HEK293 (cell line): Measurements from ENCODE around the gene MRTFA.

Experiments
- CTCF ChIA-PET: fragments of 350-600 bp; formaldehyde crosslinking; extraction: SDS; loops from one replicate; lab custom pipeline; 2021; ENCODE audit warnings: antibody characterized with exemption; lab: Yijun Ruan, JAX
- POLR2A ChIA-PET: fragments of 300-600 bp; formaldehyde crosslinking; extraction: SDS; loops from one replicate; lab custom pipeline; 2020; ENCODE audit warnings: antibody characterized with exemption, inconsistent platforms; lab: Yijun Ruan, JAX
- H3K27ac ChIP-seq: fragments of 200-500 bp; sonication (Bioruptor generic); 2 replicates; pipeline ENCODE4 v1.5.1; 2014; ENCODE audit warnings: low read depth, low read length, control low read depth, inconsistent platforms; ENCODE audit errors: extremely low read depth
- H3K36me3 ChIP-seq, 2 experiments: fragments of 200-500 bp in 1 of 2; sonication (Bioruptor generic) in 1 of 2; 1 replicate in 1 of 2; 2 replicates in 1 of 2; pipeline ENCODE4 v1.5.1; 2014 to 2017; ENCODE audit warnings: inconsistent platforms in 2 of 2, low read length in 2 of 2; ENCODE audit not compliant: control insufficient read depth in 2 of 2, insufficient read depth in 1 of 2
- H3K4me1 ChIP-seq: fragments of 200-500 bp; sonication (Bioruptor generic); 2 replicates; pipeline ENCODE4 v1.5.1; 2014; ENCODE audit warnings: mild to moderate bottlenecking, low read length, inconsistent platforms; ENCODE audit not compliant: control insufficient read depth, insufficient read depth
- H3K4me3 ChIP-seq: 2 replicates; pipeline ENCODE4 v1.5.1; 2011; ENCODE audit warnings: low read depth, mild to moderate bottlenecking, control low read depth, low read length, moderate library complexity
- H3K9me3 ChIP-seq: fragments of 200-500 bp; sonication (Bioruptor generic); 2 replicates; pipeline ENCODE4 v1.5.1; 2014; ENCODE audit warnings: low read depth, low read length, inconsistent platforms; ENCODE audit not compliant: control insufficient read depth, insufficient read depth
- KLF10 ChIP-seq: fragments of 450-650 bp; IDR thresholded peaks from 2 replicates; pipeline ENCODE4 v1.5.1; 2018; ENCODE audit warnings: missing biosample characterization, mild to moderate bottlenecking, missing genetic modification characterization
- ZNF114 ChIP-seq: fragments of 450-650 bp; formaldehyde crosslinking; IDR thresholded peaks from 2 replicates; pipeline ENCODE4 v1.5.0; 2017; ENCODE audit warnings: missing biosample characterization, missing genetic modification characterization
- ZNF157 ChIP-seq: fragments of 450-650 bp; formaldehyde crosslinking; IDR thresholded peaks from 2 replicates; pipeline ENCODE4 v1.5.1; 2016; ENCODE audit warnings: missing biosample characterization, missing genetic modification characterization
- ZNF211 ChIP-seq: fragments of 450-650 bp; formaldehyde crosslinking; IDR thresholded peaks from 2 replicates; pipeline ENCODE4 v1.5.1; 2016; ENCODE audit warnings: low read depth, missing biosample characterization, missing genetic modification characterization
- ZNF654 ChIP-seq: fragments of 450-650 bp; formaldehyde crosslinking; IDR thresholded peaks from 2 replicates; pipeline ENCODE4 v1.5.1; 2016; ENCODE audit warnings: low read depth, missing biosample characterization, missing genetic modification characterization
- ZNF658 ChIP-seq: fragments of 450-650 bp; formaldehyde crosslinking; IDR thresholded peaks from 2 replicates; pipeline ENCODE4; 2016; ENCODE audit warnings: missing biosample characterization, missing genetic modification characterization
- TF ChIP-seq, protein P1 (sequence below): fragments of 450-650 bp; formaldehyde crosslinking; IDR thresholded peaks from 2 replicates; pipeline ENCODE4 v1.5.1; 2016; ENCODE audit warnings: missing biosample characterization, missing genetic modification characterization
- TF ChIP-seq, protein P2 (sequence below): fragments of 450-650 bp; formaldehyde crosslinking; IDR thresholded peaks from 2 replicates; pipeline ENCODE4 v1.5.1; 2017; ENCODE audit warnings: missing biosample characterization, missing genetic modification characterization
- TF ChIP-seq, protein P3 (sequence below): fragments of 450-650 bp; formaldehyde crosslinking; IDR thresholded peaks from 2 replicates; pipeline ENCODE4 v1.5.1; 2016; ENCODE audit warnings: missing biosample characterization, missing genetic modification characterization
- TF ChIP-seq, protein P4 (sequence below): fragments of 450-650 bp; formaldehyde crosslinking; IDR thresholded peaks from 2 replicates; pipeline ENCODE4 v1.5.1; 2016; ENCODE audit warnings: missing biosample characterization, missing genetic modification characterization
- TF ChIP-seq, protein P5 (sequence below): fragments of 450-650 bp; formaldehyde crosslinking; IDR thresholded peaks from 2 replicates; pipeline ENCODE4 v1.5.1; 2017; ENCODE audit warnings: missing biosample characterization, missing genetic modification characterization

MRTFA gene

GRCh38 chr22:40519948-40520331 lies 116.6 kb downstream of the MRTFA start (continued):
- TF ChIP-seq, protein P1, sequence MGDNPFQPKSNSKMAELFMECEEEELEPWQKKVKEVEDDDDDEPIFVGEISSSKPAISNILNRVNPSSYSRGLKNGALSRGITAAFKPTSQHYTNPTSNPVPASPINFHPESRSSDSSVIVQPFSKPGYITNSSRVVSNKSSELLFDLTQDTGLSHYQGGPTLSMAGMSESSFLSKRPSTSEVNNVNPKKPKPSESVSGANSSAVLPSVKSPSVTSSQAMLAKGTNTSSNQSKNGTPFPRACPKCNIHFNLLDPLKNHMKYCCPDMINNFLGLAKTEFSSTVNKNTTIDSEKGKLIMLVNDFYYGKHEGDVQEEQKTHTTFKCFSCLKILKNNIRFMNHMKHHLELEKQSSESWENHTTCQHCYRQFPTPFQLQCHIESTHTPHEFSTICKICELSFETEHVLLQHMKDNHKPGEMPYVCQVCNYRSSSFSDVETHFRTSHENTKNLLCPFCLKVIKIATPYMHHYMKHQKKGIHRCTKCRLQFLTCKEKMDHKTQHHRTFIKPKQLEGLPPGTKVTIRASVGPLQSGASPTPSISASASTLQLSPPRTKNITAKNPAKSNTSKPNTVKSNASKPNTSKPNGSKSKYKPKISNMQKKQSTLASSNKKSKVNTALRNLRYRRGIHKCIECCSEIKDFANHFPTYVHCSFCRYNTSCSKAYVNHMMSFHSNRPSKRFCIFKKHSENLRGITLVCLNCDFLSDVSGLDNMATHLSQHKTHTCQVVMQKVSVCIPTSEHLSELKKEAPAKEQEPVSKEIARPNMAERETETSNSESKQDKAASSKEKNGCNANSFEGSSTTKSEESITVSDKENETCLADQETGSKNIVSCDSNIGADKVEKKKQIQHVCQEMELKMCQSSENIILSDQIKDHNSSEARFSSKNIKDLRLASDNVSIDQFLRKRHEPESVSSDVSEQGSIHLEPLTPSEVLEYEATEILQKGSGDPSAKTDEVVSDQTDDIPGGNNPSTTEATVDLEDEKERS, result no peak
- no peak for TF ChIP-seq KLF10 (tag by site-specific recombination)
- no peak for TF ChIP-seq ZNF211
- TF ChIP-seq, protein P2, sequence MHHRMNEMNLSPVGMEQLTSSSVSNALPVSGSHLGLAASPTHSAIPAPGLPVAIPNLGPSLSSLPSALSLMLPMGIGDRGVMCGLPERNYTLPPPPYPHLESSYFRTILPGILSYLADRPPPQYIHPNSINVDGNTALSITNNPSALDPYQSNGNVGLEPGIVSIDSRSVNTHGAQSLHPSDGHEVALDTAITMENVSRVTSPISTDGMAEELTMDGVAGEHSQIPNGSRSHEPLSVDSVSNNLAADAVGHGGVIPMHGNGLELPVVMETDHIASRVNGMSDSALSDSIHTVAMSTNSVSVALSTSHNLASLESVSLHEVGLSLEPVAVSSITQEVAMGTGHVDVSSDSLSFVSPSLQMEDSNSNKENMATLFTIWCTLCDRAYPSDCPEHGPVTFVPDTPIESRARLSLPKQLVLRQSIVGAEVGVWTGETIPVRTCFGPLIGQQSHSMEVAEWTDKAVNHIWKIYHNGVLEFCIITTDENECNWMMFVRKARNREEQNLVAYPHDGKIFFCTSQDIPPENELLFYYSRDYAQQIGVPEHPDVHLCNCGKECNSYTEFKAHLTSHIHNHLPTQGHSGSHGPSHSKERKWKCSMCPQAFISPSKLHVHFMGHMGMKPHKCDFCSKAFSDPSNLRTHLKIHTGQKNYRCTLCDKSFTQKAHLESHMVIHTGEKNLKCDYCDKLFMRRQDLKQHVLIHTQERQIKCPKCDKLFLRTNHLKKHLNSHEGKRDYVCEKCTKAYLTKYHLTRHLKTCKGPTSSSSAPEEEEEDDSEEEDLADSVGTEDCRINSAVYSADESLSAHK, result no peak
- TF ChIP-seq ZNF658 (tag by site-specific recombination), result no peak
- TF ChIP-seq, protein P3, sequence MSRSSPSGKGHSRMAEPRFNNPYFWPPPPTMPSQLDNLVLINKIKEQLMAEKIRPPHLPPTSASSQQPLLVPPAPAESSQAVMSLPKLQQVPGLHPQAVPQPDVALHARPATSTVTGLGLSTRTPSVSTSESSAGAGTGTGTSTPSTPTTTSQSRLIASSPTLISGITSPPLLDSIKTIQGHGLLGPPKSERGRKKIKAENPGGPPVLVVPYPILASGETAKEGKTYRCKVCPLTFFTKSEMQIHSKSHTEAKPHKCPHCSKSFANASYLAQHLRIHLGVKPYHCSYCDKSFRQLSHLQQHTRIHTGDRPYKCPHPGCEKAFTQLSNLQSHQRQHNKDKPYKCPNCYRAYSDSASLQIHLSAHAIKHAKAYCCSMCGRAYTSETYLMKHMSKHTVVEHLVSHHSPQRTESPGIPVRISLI, result no peak
- TF ChIP-seq, protein P4, sequence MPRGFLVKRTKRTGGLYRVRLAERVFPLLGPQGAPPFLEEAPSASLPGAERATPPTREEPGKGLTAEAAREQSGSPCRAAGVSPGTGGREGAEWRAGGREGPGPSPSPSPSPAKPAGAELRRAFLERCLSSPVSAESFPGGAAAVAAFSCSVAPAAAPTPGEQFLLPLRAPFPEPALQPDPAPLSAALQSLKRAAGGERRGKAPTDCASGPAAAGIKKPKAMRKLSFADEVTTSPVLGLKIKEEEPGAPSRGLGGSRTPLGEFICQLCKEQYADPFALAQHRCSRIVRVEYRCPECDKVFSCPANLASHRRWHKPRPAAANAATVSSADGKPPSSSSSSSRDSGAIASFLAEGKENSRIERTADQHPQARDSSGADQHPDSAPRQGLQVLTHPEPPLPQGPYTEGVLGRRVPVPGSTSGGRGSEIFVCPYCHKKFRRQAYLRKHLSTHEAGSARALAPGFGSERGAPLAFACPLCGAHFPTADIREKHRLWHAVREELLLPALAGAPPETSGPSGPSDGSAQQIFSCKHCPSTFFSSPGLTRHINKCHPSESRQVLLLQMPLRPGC, result no peak
- TF ChIP-seq, all 188 proteins: peak for 0

GRCh38 chr22:40519284-40519947 lies 117.1 kb downstream of the MRTFA start:
- ChIA-PET POLR2A (no interaction called here), CTCF (interaction anchor here (0.6 kb wide), 1 partner anchor 44 kb away, joined by 3 read pairs; no protein-coding TSS in a partner anchor)
- no peak overlapping the region for H3K4me3 ChIP-seq
- peaks cover 0 to 4% of the 10 kb centered on the region in 2 experiments; a peak in 1 of 3 replicates for H3K36me3 ChIP-seq
- no peaks in the 10 kb centered on the region for H3K9me3 ChIP-seq
- TF ChIP-seq, protein P5, sequence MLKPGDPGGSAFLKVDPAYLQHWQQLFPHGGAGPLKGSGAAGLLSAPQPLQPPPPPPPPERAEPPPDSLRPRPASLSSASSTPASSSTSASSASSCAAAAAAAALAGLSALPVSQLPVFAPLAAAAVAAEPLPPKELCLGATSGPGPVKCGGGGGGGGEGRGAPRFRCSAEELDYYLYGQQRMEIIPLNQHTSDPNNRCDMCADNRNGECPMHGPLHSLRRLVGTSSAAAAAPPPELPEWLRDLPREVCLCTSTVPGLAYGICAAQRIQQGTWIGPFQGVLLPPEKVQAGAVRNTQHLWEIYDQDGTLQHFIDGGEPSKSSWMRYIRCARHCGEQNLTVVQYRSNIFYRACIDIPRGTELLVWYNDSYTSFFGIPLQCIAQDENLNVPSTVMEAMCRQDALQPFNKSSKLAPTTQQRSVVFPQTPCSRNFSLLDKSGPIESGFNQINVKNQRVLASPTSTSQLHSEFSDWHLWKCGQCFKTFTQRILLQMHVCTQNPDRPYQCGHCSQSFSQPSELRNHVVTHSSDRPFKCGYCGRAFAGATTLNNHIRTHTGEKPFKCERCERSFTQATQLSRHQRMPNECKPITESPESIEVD (tag by site-specific recombination), result 0 out of 2 replicates have a peak, but pooled peaks have one; percentile 16
- TF ChIP-seq ZNF114 (no peak), ZNF654 (tag by site-specific recombination) (no peak)
- no peak overlapping the region for H3K27ac ChIP-seq
- peaks cover 9% of the 10 kb centered on the region; the same call in 1 of the 2 replicates for H3K4me1 ChIP-seq

GRCh38 chr22:40518840-40519239 lies 117.7 kb downstream of the MRTFA start:
- Histone ChIP-seq H3K9me3 (no peaks in the 10 kb centered on the region), H3K36me3 (peaks cover 0 to 4% of the 10 kb centered on the region in 2 experiments; a peak in 1 of 3 replicates), H3K4me3 (no peak overlapping the region), H3K4me1 (peaks cover 9% of the 10 kb centered on the region; the same call in 1 of the 2 replicates), H3K27ac (no peak overlapping the region)
- CTCF ChIA-PET, result no interaction called here
- no peak for TF ChIP-seq ZNF157 (tag by site-specific recombination)
- POLR2A ChIA-PET, result no interaction called here
